Lung (tissue), 12 donors: Measurements from ENCODE around the gene JSRP1. TPM values are rescaled to one million over a fixed set of nuclear protein-coding genes. Genes with fewer than 3 reads are reported as not detected.

Experiments used
- ATAC-seq: fragments of 200-7000 bp; cut with Tn5 transposase; one replicate; pipeline ENCODE4 v1.9.1; 2020; ENCODE audit warnings: moderate number of reproducible peaks; ENCODE audit not compliant: insufficient read depth, low FRiP score
- DNase-seq, 3 donors: peaks; one replicate each; pipeline ENCODE4 v3.0.0-alpha.2; 2013 to 2017
- H3K27ac ChIP-seq, 2 donors: one replicate each; pipeline ENCODE4 v1.5.1; 2013; ENCODE audit warnings: mild to moderate bottlenecking in 2 of 2, moderate library complexity in 2 of 2, control low read depth in 1 of 2, inconsistent platforms in 1 of 2, low read depth in 1 of 2, low read length in 1 of 2
- H3K27me3 ChIP-seq, 3 donors: one replicate each; pipeline ENCODE4 v1.5.1; 2013; ENCODE audit warnings: low read length in 2 of 3; ENCODE audit not compliant: control insufficient read depth in 3 of 3, insufficient read depth in 3 of 3
- H3K36me3 ChIP-seq, 4 donors: one replicate each; pipeline ENCODE4 v1.5.1; 2013; ENCODE audit warnings: low read length in 4 of 4, mild to moderate bottlenecking in 1 of 4, moderate library complexity in 1 of 4; ENCODE audit not compliant: control insufficient read depth in 4 of 4, insufficient read depth in 4 of 4
- H3K4me1 ChIP-seq, 5 donors: one replicate each; pipeline ENCODE4 v1.5.1; 2013; ENCODE audit warnings: low read length in 5 of 5, mild to moderate bottlenecking in 2 of 5, moderate library complexity in 1 of 5; ENCODE audit not compliant: control insufficient read depth in 5 of 5, insufficient read depth in 5 of 5
- H3K4me3 ChIP-seq: one replicate; pipeline ENCODE4 v1.5.1; 2013; ENCODE audit warnings: mild to moderate bottlenecking, control low read depth, moderate library complexity
- H3K9ac ChIP-seq, 2 donors: one replicate each; pipeline ENCODE4 v1.5.1; 2013; ENCODE audit warnings: low read length in 2 of 2, control low read depth in 1 of 2; ENCODE audit not compliant: insufficient read depth in 1 of 2
- H3K9me3 ChIP-seq, 4 donors: one replicate each; pipeline ENCODE4 v1.5.1; 2013; ENCODE audit warnings: low read length in 3 of 4, mild to moderate bottlenecking in 1 of 4, moderate library complexity in 1 of 4; ENCODE audit not compliant: control insufficient read depth in 4 of 4, insufficient read depth in 3 of 4
- CTCF ChIP-seq: IDR thresholded peaks from 2 replicates; pipeline ENCODE4 v1.5.1; 2012; ENCODE audit warnings: mild to moderate bottlenecking; ENCODE audit errors: control extremely low read depth, extremely low read depth
- WGBS, 2 donors: extraction: QIAGEN DNeasy Blood & Tissue Kit; methylation state at CpG; one replicate each; pipeline ENCODE4 v1.1.7; 2013; 5-methylcytosine and 5-hydroxymethylcytosine counted together
- polyA plus RNA-seq, 2 donors: library from polyadenylated mRNA; stranded (reverse); fragments of 200-250 nt; gene quantifications; one replicate each; pipeline ENCODE4 v1.2.1, GENCODE V29; 2013
- total RNA-seq, 2 donors: library from RNA; depleted of rRNA in 1 of 2; stranded (reverse); fragments of >200 nt in 1 of 2; gene quantifications; one replicate each; pipeline ENCODE4 v1.2.1, GENCODE V29; 2014 to 2021
- donor health status: control.
- donor health status: control.
- donor health status: Bipolar disorder and iron deficiency.
- donor health status: healthy.
- donor health status: DM: yes; HTN: yes; CAD: no.

The JSRP1 gene
- total and polyA plus RNA-seq, 4 donors: 0.61 to 2.3 (median 0.88) TPM

- Histone ChIP-seq H3K27me3 (no peaks in the 10 kb centered on the region), H3K9ac (no peak overlapping the region), H3K27ac (peak overlapping the region; percentile 96 to 99), H3K36me3 (peaks cover 0 to 27% (median 3%) of the 10 kb centered on the region in 4 donors), H3K4me1 (peaks cover 17 to 43% (median 21%) of the 10 kb centered on the region in 5 donors), H3K9me3 (no peaks in the 10 kb centered on the region), H3K4me3 (peak overlapping the region; percentile 81)
- TF ChIP-seq CTCF: no peak
- DNase-seq (no peak), ATAC-seq (no peak)
- 0% methylated on average over 16 to 28 of the region's 28 CpGs for WGBS, 2 donors
Measured at GRCh38 chr19:2236064-2236313, 20.2 kb downstream of the JSRP1 start.

GRCh38 chr19:2235381-2236063, 20.7 kb downstream of the JSRP1 start:
- no peaks in the 10 kb centered on the region for H3K27me3 ChIP-seq
- peak in 1 of 3 donors; percentile 24 for DNase-seq
- H3K4me1 ChIP-seq: peaks cover 13 to 38% (median 18%) of the 10 kb centered on the region in 5 donors
- peak; percentile 1 for ATAC-seq
- TF ChIP-seq CTCF: no peak
- H3K9ac ChIP-seq: peak overlapping the region in 1 of 2 donors; percentile 61
- H3K27ac ChIP-seq: peak overlapping the region; percentile 96 to 99
- no peaks in the 10 kb centered on the region for H3K9me3 ChIP-seq
- WGBS, 2 donors: 1 to 2% methylated on average over 28 to 48 of the region's 48 CpGs
- peak overlapping the region; percentile 81 for H3K4me3 ChIP-seq
- H3K36me3 ChIP-seq: peaks cover 0 to 31% (median 3%) of the 10 kb centered on the region in 4 donors

GRCh38 chr19:2234996-2235380, 21.2 kb downstream of the JSRP1 start:
- DNase-seq: no peak
- ATAC-seq: no peak
- H3K4me3 ChIP-seq: peak overlapping the region; percentile 81
- H3K27me3 ChIP-seq: no peaks in the 10 kb centered on the region
- no peaks in the 10 kb centered on the region for H3K9me3 ChIP-seq
- H3K4me1 ChIP-seq: peaks cover 10 to 33% (median 15%) of the 10 kb centered on the region in 5 donors
- TF ChIP-seq CTCF: no peak
- peak overlapping the region; percentile 13 to 96 for H3K27ac ChIP-seq
- no peak overlapping the region for H3K9ac ChIP-seq
- 40 to 52% methylated on average over 6 of the region's 6 CpGs for WGBS, 2 donors
- H3K36me3 ChIP-seq: peaks cover 0 to 36% (median 6%) of the 10 kb centered on the region in 4 donors
